Activated T-cell treated with anti-CD3 and anti-CD28 coated beads, Interleukin-2, amount 50 U/mL, for 24 hours (primary cell): ENCODE results near the gene PHTF1.
"Not testable (repeated sequence)": the region's sequence is repeated elsewhere in the genome, so short reads cannot be mapped to it uniquely, and the experiment has no call there.

Experiments used
- DNase-seq: peaks from one replicate; pipeline ENCODE4 v3.0.0-alpha.2; 2020
- H3K27ac Mint-ChIP-seq: 2 replicates; pipeline ENCODE4 v1.8.0; 2020; ENCODE audit warnings: mild to moderate bottlenecking, mixed read lengths
- H3K27me3 Mint-ChIP-seq: 2 replicates; pipeline ENCODE4 v1.8.0; 2020; ENCODE audit warnings: mixed read lengths
- H3K36me3 Mint-ChIP-seq: 2 replicates; pipeline ENCODE4 v1.8.0; 2020; ENCODE audit warnings: low read depth, mixed read lengths
- H3K4me1 Mint-ChIP-seq: 2 replicates; pipeline ENCODE4 v1.8.0; 2020; ENCODE audit warnings: low read depth, mixed read lengths
- H3K4me3 Mint-ChIP-seq: 2 replicates; pipeline ENCODE4 v1.8.0; 2020; ENCODE audit warnings: mild to moderate bottlenecking, moderate library complexity, mixed read lengths
- H3K9me3 Mint-ChIP-seq: 2 replicates; pipeline ENCODE4 v1.8.0; 2020; ENCODE audit warnings: mixed read lengths

PHTF1 gene

GRCh38 chr1:113718621-113719020, 40.7 kb downstream of the PHTF1 start:
- H3K27me3 Mint-ChIP-seq, H3K4me1 Mint-ChIP-seq, H3K4me3 Mint-ChIP-seq, H3K27ac Mint-ChIP-seq, DNase-seq: not testable (repeated sequence)
- peaks cover 69% of the 10 kb centered on the region for H3K36me3 Mint-ChIP-seq
- H3K9me3 Mint-ChIP-seq = peaks cover 24% of the 10 kb centered on the region

GRCh38 chr1:113717506-113717905, 41.8 kb downstream of the PHTF1 start:
- peaks cover 67% of the 10 kb centered on the region for H3K36me3 Mint-ChIP-seq
- DNase-seq, H3K27me3 Mint-ChIP-seq, H3K27ac Mint-ChIP-seq, H3K4me3 Mint-ChIP-seq, H3K4me1 Mint-ChIP-seq: not testable (repeated sequence)
- H3K9me3 Mint-ChIP-seq = peaks cover 24% of the 10 kb centered on the region

- Mint-ChIP-seq H3K9me3 (peaks cover 20% of the 10 kb centered on the region), H3K27me3 (no peaks in the 10 kb centered on the region), H3K4me1 (peaks cover 3% of the 10 kb centered on the region), H3K36me3 (peaks cover 61% of the 10 kb centered on the region), H3K27ac (no peak overlapping the region), H3K4me3 (no peak overlapping the region)
- no peak for DNase-seq
Measured at GRCh38 chr1:113714606-113715269, 44.5 kb downstream of the PHTF1 start.

DNA sequence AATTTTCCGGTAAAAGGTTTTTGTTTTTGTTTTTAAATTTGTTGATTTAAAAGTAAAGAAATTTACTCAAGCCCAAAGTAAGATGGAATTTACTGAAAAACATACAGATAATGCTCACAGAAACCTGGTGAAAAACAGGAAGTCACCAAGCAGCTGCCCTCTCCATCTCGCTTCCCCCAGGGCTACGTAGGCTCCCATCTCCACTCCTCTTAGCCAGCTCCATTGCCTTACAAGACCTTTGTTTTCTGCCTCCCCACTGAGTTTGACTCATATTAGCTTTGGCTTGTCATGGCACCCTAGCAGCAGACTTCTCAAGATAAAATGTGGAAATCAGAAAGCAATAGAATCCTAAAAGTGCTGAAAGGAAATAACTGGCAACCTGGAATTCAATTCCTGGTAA, 57.9 kb downstream of the PHTF1 start:
- H3K27ac Mint-ChIP-seq = no peak overlapping the region
- H3K4me3 Mint-ChIP-seq = no peak overlapping the region
- DNase-seq = no peak
- H3K4me1 Mint-ChIP-seq = peaks cover 5% of the 10 kb centered on the region
- H3K36me3 Mint-ChIP-seq = peaks cover 32% of the 10 kb centered on the region
- no peaks in the 10 kb centered on the region for H3K9me3 Mint-ChIP-seq
- H3K27me3 Mint-ChIP-seq = no peaks in the 10 kb centered on the region

GRCh38 chr1:113694910-113695309, 64.4 kb downstream of the PHTF1 start:
- Mint-ChIP-seq H3K4me1 (no peaks in the 10 kb centered on the region), H3K9me3 (peaks cover 24% of the 10 kb centered on the region), H3K27me3 (no peaks in the 10 kb centered on the region), H3K36me3 (peaks cover 61% of the 10 kb centered on the region), H3K4me3 (no peak overlapping the region), H3K27ac (no peak overlapping the region)
- DNase-seq = no peak

GRCh38 chr1:113692824-113693431, 66.4 kb downstream of the PHTF1 start:
- Mint-ChIP-seq H3K27me3 (no peaks in the 10 kb centered on the region), H3K36me3 (peaks cover 56% of the 10 kb centered on the region), H3K9me3 (peaks cover 24% of the 10 kb centered on the region), H3K4me1 (no peaks in the 10 kb centered on the region), H3K4me3 (no peak overlapping the region), H3K27ac (no peak overlapping the region)
- DNase-seq = no peak

DNA sequence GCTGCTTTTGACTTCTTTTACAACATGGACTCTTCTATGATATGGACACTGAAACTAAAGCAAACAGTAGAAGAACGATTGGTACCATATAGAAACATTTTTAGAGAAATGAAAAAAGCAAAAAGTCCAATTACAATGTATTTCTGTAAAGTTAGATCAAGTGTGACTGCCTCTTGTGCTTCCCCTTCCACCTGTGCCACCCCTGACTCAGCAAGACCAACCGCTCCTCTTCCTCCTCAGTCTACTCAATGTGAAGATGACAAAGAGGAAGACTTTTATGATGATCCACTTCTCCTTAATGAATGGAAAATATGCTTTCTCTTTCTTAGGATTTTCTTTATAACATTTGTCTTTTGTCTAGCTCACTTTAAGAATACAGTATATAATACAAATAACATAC, 66.9 kb downstream of the PHTF1 start:
- Mint-ChIP-seq H3K4me1 (no peaks in the 10 kb centered on the region), H3K36me3 (peaks cover 54% of the 10 kb centered on the region), H3K27me3 (no peaks in the 10 kb centered on the region), H3K4me3 (no peak overlapping the region), H3K27ac (no peak overlapping the region), H3K9me3 (peaks cover 24% of the 10 kb centered on the region)
- no peak for DNase-seq

GRCh38 chr1:113691184-113691583, 68.1 kb downstream of the PHTF1 start:
- Mint-ChIP-seq H3K4me3 (no peak overlapping the region), H3K27me3 (no peaks in the 10 kb centered on the region), H3K4me1 (no peaks in the 10 kb centered on the region), H3K36me3 (peaks cover 45% of the 10 kb centered on the region), H3K9me3 (peaks cover 24% of the 10 kb centered on the region), H3K27ac (no peak overlapping the region)
- no peak for DNase-seq

DNA sequence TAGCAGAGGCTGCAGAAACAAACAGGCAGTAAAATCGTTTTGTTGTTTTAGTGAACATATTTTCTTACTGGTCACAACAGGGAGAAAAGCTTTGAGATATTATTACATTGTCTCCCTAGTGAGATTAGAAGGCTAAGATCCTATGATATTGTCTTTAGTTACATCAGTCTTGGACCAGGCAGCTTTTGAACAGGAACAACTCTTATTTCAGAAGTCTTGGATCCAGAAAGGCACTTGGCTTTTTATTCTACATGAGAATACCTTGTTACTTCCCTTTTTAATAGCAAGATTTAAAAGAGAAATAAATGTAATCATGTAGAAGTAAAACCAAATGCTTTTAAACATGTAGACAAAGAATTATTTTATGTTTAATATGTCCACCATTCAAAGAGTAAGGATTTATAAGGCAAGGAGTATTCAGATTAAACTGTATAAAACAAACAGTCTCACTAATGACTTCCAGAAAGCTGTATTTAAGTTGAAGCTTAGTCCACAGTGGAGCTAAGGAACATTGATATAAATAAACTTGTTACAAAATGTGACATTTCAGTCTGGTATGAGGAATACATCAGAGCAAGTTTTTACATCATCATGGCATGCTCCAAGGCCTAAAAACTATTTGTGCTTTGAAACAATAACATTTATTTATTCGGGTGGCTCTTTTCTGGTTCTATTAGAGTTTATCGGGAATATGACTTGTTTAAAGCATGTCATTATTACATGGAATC, 72.2 kb downstream of the PHTF1 start:
- Mint-ChIP-seq H3K36me3 (peaks cover 17% of the 10 kb centered on the region), H3K4me1 (peaks cover 5% of the 10 kb centered on the region), H3K9me3 (no peaks in the 10 kb centered on the region), H3K27me3 (no peaks in the 10 kb centered on the region), H3K27ac (no peak overlapping the region), H3K4me3 (no peak overlapping the region)
- DNase-seq = no peak

DNA sequence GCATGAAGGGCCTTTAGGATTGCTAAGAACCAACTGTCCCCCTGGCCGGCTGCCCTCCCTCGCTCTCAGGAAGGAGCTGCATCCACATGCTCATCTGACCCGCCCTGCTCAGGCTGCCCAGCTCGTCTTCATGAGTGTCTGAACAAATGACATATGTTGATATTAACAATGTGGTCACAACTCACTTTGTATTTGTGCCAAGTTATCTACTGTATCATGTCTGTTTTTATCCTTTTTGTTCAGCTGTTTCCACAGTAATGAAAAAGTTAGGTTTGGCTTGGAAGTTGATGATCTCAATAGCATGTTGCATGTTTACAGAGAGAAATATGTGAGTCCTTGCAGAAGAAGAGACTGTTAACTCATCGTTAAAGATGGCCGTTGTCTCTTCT, 75.1 kb downstream of the PHTF1 start:
- Mint-ChIP-seq H3K4me3 (no peak overlapping the region), H3K4me1 (peaks cover 6% of the 10 kb centered on the region), H3K27ac (no peak overlapping the region), H3K27me3 (no peaks in the 10 kb centered on the region), H3K36me3 (peaks cover 8% of the 10 kb centered on the region), H3K9me3 (no peaks in the 10 kb centered on the region)
- no peak for DNase-seq

- Mint-ChIP-seq H3K27me3 (no peaks in the 10 kb centered on the region), H3K4me1 (peaks cover 6% of the 10 kb centered on the region), H3K9me3 (no peaks in the 10 kb centered on the region), H3K4me3 (no peak overlapping the region), H3K27ac (no peak overlapping the region), H3K36me3 (peaks cover 8% of the 10 kb centered on the region)
- DNase-seq = no peak
Measured at GRCh38 chr1:113683384-113684152, 75.7 kb downstream of the PHTF1 start.

- Mint-ChIP-seq H3K27me3 (no peaks in the 10 kb centered on the region), H3K4me1 (peaks cover 6% of the 10 kb centered on the region), H3K27ac (no peak overlapping the region), H3K9me3 (no peaks in the 10 kb centered on the region), H3K4me3 (no peak overlapping the region), H3K36me3 (peaks cover 8% of the 10 kb centered on the region)
- DNase-seq = no peak
Measured at GRCh38 chr1:113681596-113682337, 77.5 kb downstream of the PHTF1 start.

DNA sequence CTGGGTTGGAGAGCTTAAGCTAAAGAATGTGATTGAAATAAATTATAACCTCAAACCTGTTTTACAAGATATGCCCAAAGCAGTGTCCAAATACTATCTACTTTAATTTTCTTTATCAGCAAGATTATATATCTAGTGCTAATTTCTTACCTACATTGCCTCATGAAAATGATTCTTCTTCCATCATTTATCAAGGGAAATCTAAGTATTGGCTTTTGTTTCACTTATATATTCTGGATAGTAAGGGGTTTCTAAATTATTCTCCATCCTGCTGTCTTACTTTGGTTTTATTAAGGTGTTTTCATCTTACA, 81.2 kb downstream of the PHTF1 start:
- no peaks in the 10 kb centered on the region for H3K27me3 Mint-ChIP-seq
- H3K9me3 Mint-ChIP-seq = no peaks in the 10 kb centered on the region
- peaks cover 4% of the 10 kb centered on the region for H3K36me3 Mint-ChIP-seq
- peaks cover 8% of the 10 kb centered on the region for H3K4me1 Mint-ChIP-seq
- no peak for DNase-seq
- no peak overlapping the region for H3K4me3 Mint-ChIP-seq
- H3K27ac Mint-ChIP-seq = no peak overlapping the region
